Spleen (tissue), 11 donors: ENCODE measurements around the gene MUC20. TPM values are rescaled to one million over a fixed set of nuclear protein-coding genes. Genes with fewer than 3 reads are reported as not detected.
A peak's percentile ranks its signal among the peaks of the same experiment; 100 is the strongest.
"Not testable (repeated sequence)": the region's sequence is repeated elsewhere in the genome, so short reads cannot be mapped to it uniquely, and the experiment has no call there.

Source experiments
- DNase-seq: peaks from one replicate; pipeline ENCODE4 v3.0.0-alpha.2; 2020
- H3K27ac ChIP-seq, 8 donors: fragments of 200-600 bp; sonication (generic) in 7 of 8; 1 replicate in 4 of 8; 2 replicates in 4 of 8; pipeline versions ENCODE4 v1.5.0 to v1.8.0; 2016 to 2021; ENCODE audit warnings: inconsistent platforms in 4 of 8, mild to moderate bottlenecking in 4 of 8, moderate library complexity in 1 of 8
- H3K27me3 ChIP-seq, 7 donors: fragments of 200-600 bp; sonication (generic) in 6 of 7; replicated peaks in 1 of 7; 1 replicate in 4 of 7; 2 replicates in 3 of 7; pipeline versions ENCODE4 v1.5.0 to v1.8.0; 2016 to 2021; ENCODE audit warnings: inconsistent platforms in 3 of 7, mild to moderate bottlenecking in 1 of 7
- H3K36me3 ChIP-seq, 6 donors: fragments of 200-600 bp; sonication (generic) in 5 of 6; 1 replicate in 4 of 6; 2 replicates in 2 of 6; pipeline versions ENCODE4 v1.5.0 to v1.8.0; 2016 to 2021; ENCODE audit warnings: inconsistent platforms in 2 of 6
- H3K4me1 ChIP-seq, 6 donors: fragments of 200-600 bp; sonication (generic) in 5 of 6; 1 replicate in 3 of 6; 2 replicates in 3 of 6; pipeline versions ENCODE4 v1.5.0 to v1.8.0; 2016 to 2021; ENCODE audit warnings: inconsistent platforms in 3 of 6
- H3K4me3 ChIP-seq, 8 donors: fragments of 200-600 bp; sonication (generic) in 7 of 8; 1 replicate in 4 of 8; 2 replicates in 4 of 8; pipeline versions ENCODE4 v1.5.0 to v1.8.0; 2016 to 2021; ENCODE audit warnings: inconsistent platforms in 4 of 8, mild to moderate bottlenecking in 4 of 8, moderate library complexity in 2 of 8
- H3K9me3 ChIP-seq, 8 donors: fragments of 200-600 bp; sonication (generic) in 7 of 8; 1 replicate in 4 of 8; 2 replicates in 4 of 8; pipeline versions ENCODE4 v1.5.0 to v1.8.0; 2016 to 2021; ENCODE audit warnings: inconsistent platforms in 4 of 8
- CTCF ChIP-seq, 11 experiments: fragments of 200-600 bp in 7 of 11; fragments of 450-650 bp in 4 of 11; sonication (generic) in 4 of 11; IDR thresholded peaks in 8 of 11; conservative IDR thresholded peaks in 3 of 11; 1 replicate in 7 of 11; 2 replicates in 4 of 11; pipeline versions ENCODE4 v1.4.0 to v1.8.0; 2016 to 2021; ENCODE audit warnings: antibody characterized with exemption in 11 of 11, inconsistent platforms in 4 of 11, mild to moderate bottlenecking in 1 of 11
- POLR2A ChIP-seq, 3 donors: fragments of 450-650 bp; IDR thresholded peaks; one replicate each; pipeline ENCODE4 v1.5.1; 2017; ENCODE audit warnings: antibody characterized with exemption in 3 of 3, mild to moderate bottlenecking in 1 of 3
- POLR2AphosphoS5 ChIP-seq, 3 donors: sonication (generic); formaldehyde crosslinking; IDR thresholded peaks; one replicate each; pipeline ENCODE4 v1.5.1; 2017; ENCODE audit warnings: antibody characterized with exemption in 3 of 3
- WGBS, 5 donors: extraction: QIAGEN DNeasy Blood & Tissue Kit in 3 of 5; methylation state at CpG; one replicate each; pipeline versions ENCODE4 v1.1.5 to v1.1.7; 2013 to 2018; 5-methylcytosine and 5-hydroxymethylcytosine counted together
- intact Hi-C: fragments of 100-400 bp; cut with DNase I; formaldehyde crosslinking; loops from one replicate; pipeline ENCODE4 v1.15.0; 2023; ENCODE audit warnings: low total_unique reads
- microRNA-seq, 3 donors: library from miRNA; unstranded; fragments of <30 nt; microRNA quantifications; one replicate each; pipeline versions ENCODE4 to v1.1.0, GENCODE V29; 2019 to 2020
- polyA plus RNA-seq, 3 donors: library from polyadenylated mRNA; stranded (reverse); fragments of 200-250 nt; gene quantifications; one replicate each; pipeline ENCODE4 v1.2.1, GENCODE V29; 2013
- small RNA-seq, 4 donors: library from RNA; depleted of rRNA; stranded (forward); fragments of <200 nt; gene quantifications; one replicate each; pipeline ENCODE3, GENCODE V24; 2016
- total RNA-seq, 7 donors: library from RNA; depleted of rRNA in 3 of 7; stranded (reverse); fragments of >200 nt in 3 of 7; fragmentation: NEBNext Ultra II Directional in 4 of 7; extraction: Animal tissue kit (Norgen Biotek cat#: 25700) in 4 of 7; gene quantifications; one replicate each; pipeline versions ENCODE4 v1.1.0 to v1.2.1, GENCODE V29; 2016 to 2021
- donor health status: healthy with polysubstance abuse.
- donor health status: DM: no; HTN: no; CAD: no; lungs with moderate emphysema.
- donor health status: DM: no; HTN: no; CAD: no.
- donor health status: Bipolar disorder and iron deficiency.
- donor health status: healthy.
- donor health status: DM: no; HTN: no; CAD: no.
- donor health status: DM: yes; HTN: yes; CAD: no.

Gene MUC20
- total and polyA plus RNA-seq, 10 donors: 0.38 to 13.6 (median 3.2) TPM

- intact Hi-C loops: no loop called here
- Histone ChIP-seq H3K9me3 (no peaks in the 10 kb centered on the region), H3K27me3 (no peaks in the 10 kb centered on the region), H3K4me1 (no peaks in the 10 kb centered on the region), H3K4me3 (no peak overlapping the region), H3K27ac (no peak overlapping the region), H3K36me3 (no peaks in the 10 kb centered on the region)
- WGBS, 5 donors: 90 to 96% (median 91%) methylated on average over 23 of the region's 23 CpGs
- TF ChIP-seq CTCF (IDR thresholded peaks at IDR 0.05 in 8 of 11, conservative IDR thresholded peaks at IDR 0.05 in 3 of 11) (no peak), POLR2A (IDR thresholded peaks at IDR 0.05) (no peak), POLR2AphosphoS5 (IDR thresholded peaks at IDR 0.05) (no peak)
- peak; percentile 41 for DNase-seq
Observed at GRCh38 chr3:195773956-195774537, 53.3 kb downstream of the MUC20 start.

GRCh38 chr3:195774917-195775316, 54.1 kb downstream of the MUC20 start:
- Histone ChIP-seq H3K4me1 (no peaks in the 10 kb centered on the region), H3K36me3 (no peaks in the 10 kb centered on the region), H3K27ac (no peak overlapping the region), H3K27me3 (no peaks in the 10 kb centered on the region), H3K4me3 (no peak overlapping the region), H3K9me3 (no peaks in the 10 kb centered on the region)
- intact Hi-C loops: no loop called here
- peak; percentile 49 for DNase-seq
- 32 to 39% (median 35%) methylated on average over 13 of the region's 13 CpGs for WGBS, 5 donors
- no peak for TF ChIP-seq POLR2AphosphoS5 (IDR thresholded peaks at IDR 0.05)
- no peak for TF ChIP-seq POLR2A (IDR thresholded peaks at IDR 0.05)
- peak in 7 of 11 experiments; percentile 31 to 62 (median 42) for TF ChIP-seq CTCF (IDR thresholded peaks at IDR 0.05 in 8 of 11, conservative IDR thresholded peaks at IDR 0.05 in 3 of 11)

- DNase-seq: no peak
- Histone ChIP-seq H3K4me3 (no peak overlapping the region), H3K4me1 (no peaks in the 10 kb centered on the region), H3K27ac (no peak overlapping the region), H3K9me3 (no peaks in the 10 kb centered on the region), H3K36me3 (no peaks in the 10 kb centered on the region), H3K27me3 (no peaks in the 10 kb centered on the region)
- WGBS, 5 donors: 78 to 84% (median 80%) methylated on average over 11 of the region's 11 CpGs
- TF ChIP-seq CTCF (IDR thresholded peaks at IDR 0.05 in 8 of 11, conservative IDR thresholded peaks at IDR 0.05 in 3 of 11) (no peak), POLR2AphosphoS5 (IDR thresholded peaks at IDR 0.05) (no peak), POLR2A (IDR thresholded peaks at IDR 0.05) (no peak)
- intact Hi-C loops: no loop called here
Observed at GRCh38 chr3:195777975-195778374, 57.2 kb downstream of the MUC20 start.

- intact Hi-C loops, H3K27me3 ChIP-seq, H3K27ac ChIP-seq, H3K4me3 ChIP-seq, DNase-seq, H3K4me1 ChIP-seq, H3K36me3 ChIP-seq: not testable (repeated sequence)
- peaks cover 0 to 14% (median 0%) of the 10 kb centered on the region in 8 donors for H3K9me3 ChIP-seq
- 71 to 83% (median 76%) methylated on average over 11 to 12 of the region's 12 CpGs for WGBS, 5 donors
Observed at GRCh38 chr3:195781236-195781635, 60.5 kb downstream of the MUC20 start.

Small RNA genes lying within 50 kb of the gene (microRNA-seq; reads per million reads assigned to microRNA genes)
- 0 to 0.35 (median 0) reads per million in 3 donors for gene MIR570

Small RNA genes lying within 50 kb of the gene (small RNA-seq; reads per million reads assigned to genes)
- gene MIR570: 0 to 0.12 (median 0) reads per million in 4 donors

Other genes starting within 250 kb of the MUC20 start
- 100 to 1,000 TPM in 1 of 7 donors, 10 to 100 TPM in 6; 52.7 to 168 (median 67.7) TPM for gene PPP1R2, start 177.7 kb upstream of the MUC20 start, total RNA-seq
- 10 to 100 TPM; 30.7 to 37.8 (median 34.9) TPM for gene PPP1R2, start 177.7 kb upstream of the MUC20 start, polyA plus RNA-seq
- 1 to 10 TPM; 1.9 to 6.8 (median 3.5) TPM for gene APOD, start 137.0 kb upstream of the MUC20 start, total RNA-seq
- gene APOD, start 137.0 kb upstream of the MUC20 start, polyA plus RNA-seq: 10 to 100 TPM in 2 of 3 donors, 1 to 10 TPM in 1; 4.6 to 50.5 (median 11.0) TPM
- gene MUC4, start 91.0 kb downstream of the MUC20 start, total RNA-seq: not detected
- under 1 TPM in 2 of 3 donors, not detected in 1; 0.02 to 0.03 TPM for gene MUC4, start 91.0 kb downstream of the MUC20 start, polyA plus RNA-seq
- 100 to 1,000 TPM in 2 of 7 donors, 10 to 100 TPM in 5; 34.4 to 104 (median 81.4) TPM for gene TNK2, start 187.6 kb downstream of the MUC20 start, total RNA-seq
- 10 to 100 TPM; 30.6 to 86.4 (median 71.0) TPM for gene TNK2, start 187.6 kb downstream of the MUC20 start, polyA plus RNA-seq